OCI-LY7 (cell line): ENCODE results near the gene RAD54L. TPM values are rescaled to one million over a fixed set of nuclear protein-coding genes. Genes with fewer than 3 reads are reported as not detected.

ENCODE experiments used
- BruUV-seq: library from RNA; stranded (reverse); fragments of 400-500 nt; replicated peaks from 2 replicates; lab custom pipeline; 2021; lab: Mats Ljungman, UMichigan
- CTCF ChIA-PET: fragments of 300-600 bp; sonication (Branson Sonifier 250); formaldehyde crosslinking; loops from one replicate; lab custom pipeline; 2022; ENCODE audit warnings: antibody characterized with exemption; ENCODE audit not compliant: unreplicated experiment; lab: Charles Lee
- POLR2A ChIA-PET: fragments of 300-600 bp; sonication (Branson Sonifier 250); formaldehyde crosslinking; loops from one replicate; lab custom pipeline; 2022; ENCODE audit warnings: antibody characterized with exemption; lab: Charles Lee
- DNase-seq: peaks from one replicate; pipeline ENCODE4 v3.0.0-alpha.2; 2015; ENCODE audit warnings: low spot score
- H2AFZ ChIP-seq: fragments of 200-600 bp; sonication (generic), shearing (Covaris generic); 2 replicates; pipeline ENCODE4 v1.6.1; 2014; ENCODE audit warnings: mild to moderate bottlenecking, antibody characterized with exemption, low read length, moderate library complexity
- H3K27ac ChIP-seq: fragments of 200-600 bp; sonication (generic); 2 replicates; pipeline ENCODE4 v1.5.1; 2014; ENCODE audit warnings: mixed run types, low read depth, mild to moderate bottlenecking, moderate library complexity, low read length, inconsistent platforms; ENCODE audit not compliant: poor library complexity, severe bottlenecking
- H3K36me3 ChIP-seq: fragments of 200-600 bp; sonication (generic); 2 replicates; pipeline ENCODE4 v1.6.1; 2014; ENCODE audit warnings: mild to moderate bottlenecking, antibody characterized with exemption, low read length, moderate library complexity, mixed read lengths; ENCODE audit not compliant: insufficient read depth
- H3K4me1 ChIP-seq: fragments of 200-600 bp; sonication (generic); 2 replicates; pipeline ENCODE4 v1.5.1; 2014; ENCODE audit warnings: mild to moderate bottlenecking, low read length; ENCODE audit not compliant: insufficient read depth, poor library complexity, severe bottlenecking
- H3K4me2 ChIP-seq: fragments of 200-600 bp; sonication (generic); 2 replicates; pipeline ENCODE4 v1.6.1; 2014; ENCODE audit warnings: mild to moderate bottlenecking, low read length
- H3K4me3 ChIP-seq: fragments of 200-600 bp; sonication (generic); 2 replicates; pipeline ENCODE4 v1.5.1; 2014; ENCODE audit warnings: mild to moderate bottlenecking, low read depth, low read length; ENCODE audit not compliant: poor library complexity, severe bottlenecking
- H3K79me2 ChIP-seq: fragments of 200-600 bp; sonication (generic); 2 replicates; pipeline ENCODE4 v1.6.1; 2016; ENCODE audit warnings: low read depth, mild to moderate bottlenecking, low read length, moderate library complexity, mixed read lengths; ENCODE audit not compliant: insufficient read depth
- H3K9me2 ChIP-seq: fragments of 200-600 bp; sonication (generic); 2 replicates; pipeline ENCODE4 v1.6.1; 2016; ENCODE audit warnings: mild to moderate bottlenecking, low read length, mixed read lengths; ENCODE audit not compliant: insufficient read depth
- H3K9me3 ChIP-seq: fragments of 200-600 bp; sonication (generic); 2 replicates; pipeline ENCODE4 v1.6.1; 2014; ENCODE audit warnings: mild to moderate bottlenecking, mixed run types, low read length, mixed read lengths
- H4K20me1 ChIP-seq: fragments of 200-600 bp; sonication (generic); 2 replicates; pipeline ENCODE4 v1.6.1; 2014; ENCODE audit warnings: mild to moderate bottlenecking, antibody characterized with exemption, low read length, moderate library complexity, mixed read lengths; ENCODE audit not compliant: insufficient read depth
- EZH2phosphoT487 ChIP-seq: fragments of 200-600 bp; sonication (generic); IDR thresholded peaks from 2 replicates; pipeline ENCODE4 v1.6.1; 2018; ENCODE audit warnings: low read depth, borderline replicate concordance, mild to moderate bottlenecking, mixed run types, antibody characterized with exemption, low read length, moderate library complexity, mixed read lengths
- intact Hi-C: fragments of 100-400 bp; cut with micrococcal nuclease; formaldehyde crosslinking; loops from one replicate; pipeline ENCODE4 v1.10.0; 2022; ENCODE audit not compliant: unreplicated experiment
- total RNA-seq, 2 experiments: library from RNA; depleted of rRNA in 1 of 2; stranded (reverse); fragments of >200 nt in 1 of 2; shearing (Covaris generic) in 1 of 2; gene quantifications; 2 replicates each; pipeline ENCODE4 v1.2.3, GENCODE V29; 2014 to 2022
- TF ChIP-seq, protein P1 (sequence below): fragments of 200-600 bp; sonication (generic); conservative IDR thresholded peaks from 2 replicates; pipeline ENCODE4 v1.5.1; 2014; ENCODE audit warnings: mild to moderate bottlenecking, antibody characterized with exemption, low read length, moderate library complexity, mixed read lengths

The RAD54L gene
- total RNA-seq, 2 experiments from 2014 or later, result 62.6 to 78.5 TPM

DNA sequence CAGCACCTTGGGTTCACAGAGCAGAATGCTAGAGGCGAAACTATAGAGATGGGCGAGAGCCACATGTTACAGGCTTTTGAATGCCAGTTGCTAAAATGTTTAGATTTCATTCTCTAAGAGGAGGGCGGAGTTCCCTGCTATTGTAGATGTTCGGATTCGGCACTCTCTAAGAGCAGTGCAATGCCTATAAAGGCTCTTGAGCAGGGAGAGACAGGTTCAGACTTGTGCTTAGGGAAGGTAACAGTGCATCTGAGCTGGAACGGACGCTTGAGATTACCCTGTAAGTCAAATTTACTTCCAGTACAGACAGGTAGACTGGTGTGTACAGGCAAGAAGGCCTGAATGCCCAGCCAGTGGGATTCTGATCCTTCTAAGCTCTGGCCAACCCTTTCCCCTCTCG is 29.1 kb upstream of the RAD54L start:
- Histone ChIP-seq H3K36me3 (no peaks in the 10 kb centered on the region), H2AFZ (no peak overlapping the region), H3K27ac (no peak overlapping the region), H3K4me1 (peaks cover 15% of the 10 kb centered on the region), H3K9me3 (no peaks in the 10 kb centered on the region), H4K20me1 (no peaks in the 10 kb centered on the region), H3K4me2 (no peak overlapping the region), H3K4me3 (no peak overlapping the region), H3K9me2 (no peaks in the 10 kb centered on the region), H3K79me2 (no peaks in the 10 kb centered on the region)
- DNase-seq, result no peak
- intact Hi-C loops, result no loop called here
- ChIA-PET CTCF (interaction anchor here (1.4 kb wide), 1 partner anchor 29 kb away, joined by 3 read pairs; no protein-coding TSS in a partner anchor), POLR2A (no interaction called here)
- TF ChIP-seq, protein P1, sequence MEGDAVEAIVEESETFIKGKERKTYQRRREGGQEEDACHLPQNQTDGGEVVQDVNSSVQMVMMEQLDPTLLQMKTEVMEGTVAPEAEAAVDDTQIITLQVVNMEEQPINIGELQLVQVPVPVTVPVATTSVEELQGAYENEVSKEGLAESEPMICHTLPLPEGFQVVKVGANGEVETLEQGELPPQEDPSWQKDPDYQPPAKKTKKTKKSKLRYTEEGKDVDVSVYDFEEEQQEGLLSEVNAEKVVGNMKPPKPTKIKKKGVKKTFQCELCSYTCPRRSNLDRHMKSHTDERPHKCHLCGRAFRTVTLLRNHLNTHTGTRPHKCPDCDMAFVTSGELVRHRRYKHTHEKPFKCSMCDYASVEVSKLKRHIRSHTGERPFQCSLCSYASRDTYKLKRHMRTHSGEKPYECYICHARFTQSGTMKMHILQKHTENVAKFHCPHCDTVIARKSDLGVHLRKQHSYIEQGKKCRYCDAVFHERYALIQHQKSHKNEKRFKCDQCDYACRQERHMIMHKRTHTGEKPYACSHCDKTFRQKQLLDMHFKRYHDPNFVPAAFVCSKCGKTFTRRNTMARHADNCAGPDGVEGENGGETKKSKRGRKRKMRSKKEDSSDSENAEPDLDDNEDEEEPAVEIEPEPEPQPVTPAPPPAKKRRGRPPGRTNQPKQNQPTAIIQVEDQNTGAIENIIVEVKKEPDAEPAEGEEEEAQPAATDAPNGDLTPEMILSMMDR, result no peak
- TF ChIP-seq EZH2phosphoT487, result no peak
- BruUV-seq, result no TSS peak

DNA sequence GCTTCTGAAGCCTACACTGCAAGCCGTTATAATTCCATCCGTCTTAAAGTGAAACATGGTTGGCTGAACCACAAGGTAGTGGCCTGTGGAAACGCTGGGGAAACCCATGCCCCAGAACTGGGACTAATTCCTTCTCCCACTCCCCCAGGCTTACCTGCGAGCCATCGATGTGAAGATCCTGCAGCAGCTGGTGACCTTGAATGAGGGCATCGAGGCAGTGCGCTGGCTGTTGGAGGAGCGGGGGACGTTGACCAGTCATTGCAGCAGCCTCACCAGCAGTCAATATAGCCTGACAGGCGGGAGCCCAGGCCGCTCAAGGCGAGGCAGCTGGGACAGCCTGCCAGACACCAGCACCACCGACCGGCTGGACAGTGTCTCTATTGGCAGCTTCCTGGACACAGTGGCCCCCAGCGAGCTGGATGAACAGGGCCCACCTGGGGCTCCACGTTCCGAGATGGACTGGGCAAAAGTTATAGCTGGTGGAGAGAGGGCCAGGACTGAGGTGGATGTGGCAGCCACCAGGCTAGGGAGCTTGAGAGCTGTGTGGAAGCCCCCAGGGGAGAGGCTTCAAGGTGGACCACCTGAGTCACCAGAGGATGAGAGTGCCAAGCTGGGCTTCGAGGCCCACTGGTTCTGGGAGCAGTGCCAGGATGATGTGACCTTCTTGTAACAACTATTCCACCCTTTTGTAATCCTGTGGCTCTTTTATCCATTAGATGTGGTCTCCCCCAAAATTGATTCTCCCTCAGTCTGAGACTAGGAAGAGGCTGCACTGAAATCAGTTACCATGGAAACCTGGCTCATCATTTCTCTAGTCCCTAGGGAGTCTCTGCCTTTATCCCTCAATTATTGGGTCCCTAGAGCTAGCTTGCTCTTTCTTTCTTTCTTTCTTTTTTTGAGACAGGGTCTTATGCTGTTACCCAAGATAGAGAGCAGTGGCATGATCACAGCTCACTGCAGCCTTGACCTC is 27.7 kb upstream of the RAD54L start:
- no peak for TF ChIP-seq EZH2phosphoT487
- TF ChIP-seq, protein P1, result no peak
- H3K36me3 ChIP-seq, result no peaks in the 10 kb centered on the region
- no peaks in the 10 kb centered on the region for H3K9me2 ChIP-seq
- no peaks in the 10 kb centered on the region for H3K79me2 ChIP-seq
- no peaks in the 10 kb centered on the region for H3K9me3 ChIP-seq
- intact Hi-C loops, result loop anchor here (10.0 kb wide), 1 partner anchor 605 kb away; no protein-coding TSS in a partner anchor
- no peak overlapping the region for H3K27ac ChIP-seq
- H3K4me1 ChIP-seq, result peaks cover 18% of the 10 kb centered on the region
- no peak overlapping the region for H3K4me3 ChIP-seq
- H3K4me2 ChIP-seq, result no peak overlapping the region
- no TSS peak for BruUV-seq
- ChIA-PET CTCF (interaction anchor here (1.4 kb wide), 1 partner anchor 27 kb away, joined by 3 read pairs; no protein-coding TSS in a partner anchor), POLR2A (interaction anchor here (0.6 to 0.8 kb wide), 2 partner anchors 10 to 336 kb away, joined by 3 to 4 read pairs; no protein-coding TSS in a partner anchor)
- no peaks in the 10 kb centered on the region for H4K20me1 ChIP-seq
- DNase-seq, result no peak
- H2AFZ ChIP-seq, result no peak overlapping the region
